Activated CD8-positive, alpha-beta memory T cell treated with anti-CD3 and anti-CD28 coated beads for 48 hours (primary cell): ENCODE data around the gene ABHD5.

Experiments used
- DNase-seq, 3 experiments: peaks; one replicate each; pipeline ENCODE4 v3.0.0-alpha.2; 2020; ENCODE audit warnings: low read depth in 2 of 3, low spot score in 2 of 3

Gene ABHD5

DNA sequence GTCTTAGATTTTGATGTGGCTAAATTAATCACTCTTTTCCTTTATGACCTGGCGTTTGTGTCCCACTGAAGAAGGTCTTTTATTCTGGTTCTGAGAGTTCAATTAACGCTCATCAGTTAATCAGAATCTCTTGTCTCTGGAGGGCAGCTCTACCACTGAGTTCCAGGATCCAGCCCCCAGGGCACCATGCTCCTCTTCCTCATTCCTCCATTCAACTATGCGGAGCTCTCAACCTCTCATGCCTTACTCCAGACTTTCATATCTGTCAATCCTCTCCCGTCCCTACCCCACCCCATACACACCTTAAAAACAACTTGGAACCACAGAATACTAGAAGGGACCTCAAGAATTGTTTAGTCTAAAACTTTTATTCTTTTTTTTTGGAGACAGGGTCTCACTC, 4.8 kb upstream of the ABHD5 start:
- no peak for DNase-seq

DNA sequence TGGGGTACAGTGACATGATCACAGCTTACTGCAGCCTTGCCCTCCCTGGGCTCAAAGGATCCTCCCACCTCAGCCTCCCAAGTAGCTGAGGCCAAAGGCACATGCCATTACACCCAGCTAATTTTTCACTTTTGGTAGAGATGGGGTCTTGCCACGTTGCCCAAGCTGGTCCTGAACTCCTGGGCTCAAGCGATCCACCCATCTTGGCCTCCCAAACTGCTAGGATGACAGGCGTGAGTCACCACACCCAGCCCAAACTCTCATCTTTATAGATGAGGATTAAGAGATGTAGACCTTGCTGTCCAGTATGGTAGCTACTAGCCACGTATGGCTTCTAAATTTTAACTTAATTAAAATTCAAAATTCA, 4.4 kb upstream of the ABHD5 start:
- no peak for DNase-seq

DNA sequence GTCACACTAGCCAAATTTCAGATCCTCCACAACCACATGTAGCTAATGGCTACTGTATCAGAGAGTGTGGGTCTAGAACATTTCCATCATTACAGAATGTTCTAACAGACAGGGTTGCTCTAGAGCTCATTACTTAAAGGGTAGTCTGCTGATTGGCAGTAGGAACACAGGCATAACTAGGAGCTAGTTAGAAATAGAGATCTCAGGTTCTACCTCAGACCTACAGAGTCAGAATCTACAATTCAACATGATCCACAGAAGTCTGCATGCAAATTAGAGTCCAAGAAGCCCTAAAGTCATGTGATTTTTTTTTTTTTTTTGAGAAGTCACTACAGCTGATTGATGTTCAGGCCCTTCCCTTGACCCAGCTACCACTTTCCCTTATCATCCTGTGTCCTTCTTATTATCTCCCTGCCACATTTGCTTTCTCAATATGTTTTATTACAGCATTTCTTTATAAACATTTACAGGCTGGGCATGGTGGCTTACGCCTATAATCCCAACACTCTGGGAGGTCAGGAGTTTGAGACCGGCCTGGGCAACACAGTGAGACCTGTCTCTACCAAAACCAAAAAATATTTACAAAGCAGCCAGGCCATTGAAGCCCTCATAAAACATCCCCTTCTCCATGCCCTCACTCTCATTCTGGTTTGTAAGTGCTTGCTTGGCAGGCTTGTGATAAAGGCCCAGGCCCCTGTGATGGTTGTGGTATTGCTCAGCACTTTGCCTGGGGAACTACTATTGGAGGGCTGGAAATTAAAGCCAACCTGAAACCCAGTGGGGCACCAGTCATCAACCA, 3.8 kb upstream of the ABHD5 start:
- no peak for DNase-seq

DNA sequence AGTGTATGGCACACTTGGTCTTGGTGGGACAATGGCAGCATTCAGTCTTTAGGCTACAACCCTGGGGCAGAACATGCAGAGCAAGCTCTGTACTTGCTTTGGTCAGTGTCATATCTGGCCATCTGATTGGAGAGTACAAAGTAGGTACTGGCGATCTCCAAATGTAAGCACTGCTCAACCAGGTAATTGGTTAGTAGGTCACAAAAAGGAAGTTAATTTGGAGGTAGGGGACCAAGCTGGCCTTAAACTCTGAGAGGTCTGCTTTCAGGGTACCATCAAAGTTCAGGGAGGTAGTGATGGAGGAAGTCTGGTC, 3.3 kb upstream of the ABHD5 start:
- no peak for DNase-seq

DNA sequence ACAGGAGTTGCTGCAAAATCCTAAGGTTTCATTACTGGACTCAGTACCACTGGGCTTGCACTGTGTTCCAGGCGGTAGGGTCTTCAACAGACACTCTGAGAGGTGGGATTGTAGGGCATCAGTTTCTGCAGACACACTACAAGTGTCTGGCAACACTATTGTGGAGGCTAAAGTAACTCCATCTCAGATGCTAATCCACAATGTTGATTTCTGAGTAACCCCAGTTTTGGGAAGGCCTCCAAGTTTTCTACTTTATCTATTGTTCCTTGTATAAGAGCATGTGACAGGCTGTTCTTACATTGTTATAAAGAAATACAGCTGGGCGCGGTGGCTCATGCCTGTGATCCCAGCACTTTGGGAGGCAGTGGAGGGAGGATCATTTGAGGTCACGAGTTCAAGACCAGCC, 2.5 kb upstream of the ABHD5 start:
- no peak for DNase-seq

DNA sequence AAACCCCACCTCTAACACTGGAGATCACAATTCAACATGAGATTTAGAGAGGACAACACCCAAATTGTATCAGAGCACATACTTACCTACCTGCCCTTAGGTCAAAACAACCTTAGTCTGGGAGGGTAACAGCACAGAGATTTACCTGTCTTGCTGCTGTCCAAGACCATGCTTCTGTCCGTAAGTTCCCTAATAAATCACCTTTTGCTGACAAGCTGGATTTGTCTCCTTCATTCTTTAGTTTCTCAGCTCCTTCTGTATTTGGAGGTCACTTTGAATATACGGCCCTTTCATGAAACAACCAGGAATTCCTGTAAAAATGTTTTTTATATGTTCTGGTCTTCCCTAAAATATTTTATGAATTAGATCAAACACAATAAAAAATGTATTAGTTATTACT, 1.6 kb upstream of the ABHD5 start:
- DNase-seq, result no peak

DNA sequence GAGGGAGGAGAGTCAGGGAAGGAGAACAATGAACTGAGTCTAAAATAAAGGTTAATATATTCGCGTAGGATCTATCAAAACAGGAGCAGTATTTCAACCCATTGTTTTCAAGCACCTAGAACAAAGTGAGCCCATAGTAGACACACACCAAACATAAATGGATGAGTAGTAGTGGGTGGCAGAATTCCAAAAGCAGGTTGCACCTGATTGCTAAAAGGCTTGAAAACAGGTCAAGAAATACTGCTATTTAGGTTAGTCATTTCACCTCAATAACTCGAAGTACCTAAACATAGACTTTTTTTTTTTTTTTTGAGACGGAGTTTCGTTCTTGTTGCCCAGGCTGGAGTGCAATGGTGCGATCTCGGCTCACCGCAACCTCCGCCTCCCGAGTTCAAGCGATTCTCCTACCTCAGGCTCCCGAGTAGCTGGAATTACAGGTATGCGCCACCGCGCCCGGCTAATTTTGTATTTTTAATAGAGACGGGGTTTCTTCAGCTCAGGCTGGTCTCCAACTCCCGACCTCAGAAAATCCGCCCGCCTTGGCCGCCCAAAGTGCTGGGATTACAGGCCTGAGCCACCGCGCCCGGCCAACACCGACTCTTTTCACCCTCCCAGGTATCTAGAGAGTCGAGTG, 855 bp upstream of the ABHD5 start:
- no peak for DNase-seq

DNA sequence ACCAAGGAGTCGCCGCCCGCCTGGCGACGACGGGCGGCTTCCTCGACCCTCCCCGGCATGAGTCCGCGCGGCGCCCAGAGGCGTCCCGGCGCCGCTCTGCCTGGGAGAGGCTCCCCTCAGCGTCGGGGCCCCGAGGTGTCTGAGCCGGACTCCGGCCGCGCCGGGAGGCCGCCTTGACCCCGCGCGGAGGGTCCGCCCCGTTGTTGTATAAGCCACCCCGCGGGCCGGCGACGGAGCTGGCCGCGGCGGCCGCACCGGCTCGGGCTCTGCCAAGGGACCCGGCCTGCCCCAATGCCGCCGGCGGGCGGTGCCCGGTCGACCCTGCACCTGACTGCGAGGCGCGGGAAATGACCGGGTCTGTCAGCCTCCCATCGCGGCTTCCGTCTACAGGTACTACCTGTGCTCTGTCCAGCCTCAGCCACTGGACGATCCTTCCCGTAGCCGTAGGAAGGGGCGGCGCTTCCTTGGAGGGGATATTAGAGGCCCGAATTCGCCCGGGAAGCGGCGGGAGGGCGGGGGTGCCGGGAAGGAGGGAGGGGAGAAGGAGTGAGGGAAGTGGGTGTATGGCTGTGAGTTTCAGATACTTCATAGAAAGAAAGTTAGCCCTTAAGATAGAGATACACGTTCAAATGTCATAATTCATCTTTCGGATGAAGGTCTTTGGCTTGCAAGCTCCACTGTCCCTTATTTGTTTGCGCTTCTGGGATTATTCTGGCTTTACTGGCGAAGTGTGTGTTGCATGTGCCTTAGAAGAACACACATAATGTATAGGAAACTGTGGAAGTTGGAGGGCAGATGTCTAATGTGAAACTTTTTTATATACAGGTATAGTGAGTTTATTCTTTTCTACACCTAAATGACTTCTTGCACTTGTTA, 620 bp downstream of the ABHD5 start:
- DNase-seq, result peak; percentile 15 to 32 (median 22)

DNA sequence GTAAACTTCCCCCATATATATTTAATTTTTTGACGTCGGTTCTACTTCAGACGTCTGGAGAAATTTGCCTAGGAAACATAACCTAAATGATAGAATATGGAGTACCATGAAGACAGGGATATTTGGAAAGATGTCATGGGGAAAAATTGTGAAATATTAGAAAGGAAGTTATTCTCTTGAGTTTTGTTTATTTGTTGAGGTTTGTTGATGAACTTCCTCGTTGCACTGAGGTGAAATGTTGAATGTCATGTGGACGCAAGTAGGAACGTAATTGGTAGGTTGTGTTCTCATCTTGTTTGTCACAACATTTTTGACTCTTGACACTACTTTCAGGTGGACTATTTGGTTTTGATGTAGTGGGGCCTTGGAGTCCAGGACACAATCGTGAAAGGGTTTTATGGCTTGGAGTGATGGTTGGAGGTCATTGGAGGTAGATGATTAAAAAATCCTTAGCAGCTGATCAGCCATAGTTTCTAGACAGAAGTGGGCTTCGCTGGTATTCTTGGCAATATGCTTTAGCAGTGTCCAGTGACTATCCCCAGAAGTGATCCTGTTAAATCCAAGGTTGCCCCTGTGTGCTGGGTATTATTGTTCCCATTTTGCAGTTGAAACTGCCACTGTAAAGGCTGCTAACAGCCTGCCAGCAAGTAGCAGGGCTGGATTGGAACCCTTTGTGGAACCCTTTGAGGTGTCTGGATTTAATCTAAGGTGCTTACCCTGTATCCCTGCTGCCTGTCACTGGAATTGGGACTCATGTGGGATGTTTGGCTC, 1.5 kb downstream of the ABHD5 start:
- no peak for DNase-seq

DNA sequence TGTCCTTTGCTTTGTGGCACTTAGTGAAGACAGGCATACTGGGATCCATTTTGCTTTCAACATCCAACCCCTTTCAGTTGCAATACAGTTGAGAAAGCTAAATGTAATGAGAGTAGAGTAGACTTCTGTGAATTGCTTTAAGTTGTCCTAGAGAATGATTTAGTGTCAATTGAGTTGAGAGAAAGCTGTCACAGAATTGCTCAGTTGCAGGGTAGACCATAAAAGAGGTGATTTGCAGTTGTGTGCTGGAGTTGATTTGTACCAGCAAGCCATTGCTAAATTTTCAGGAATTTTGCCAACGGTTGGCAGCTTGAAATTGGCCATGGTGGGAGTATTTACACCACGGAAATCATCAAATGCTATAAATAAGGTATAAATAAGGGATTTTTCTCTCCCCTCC, 2.2 kb downstream of the ABHD5 start:
- no peak for DNase-seq

DNA sequence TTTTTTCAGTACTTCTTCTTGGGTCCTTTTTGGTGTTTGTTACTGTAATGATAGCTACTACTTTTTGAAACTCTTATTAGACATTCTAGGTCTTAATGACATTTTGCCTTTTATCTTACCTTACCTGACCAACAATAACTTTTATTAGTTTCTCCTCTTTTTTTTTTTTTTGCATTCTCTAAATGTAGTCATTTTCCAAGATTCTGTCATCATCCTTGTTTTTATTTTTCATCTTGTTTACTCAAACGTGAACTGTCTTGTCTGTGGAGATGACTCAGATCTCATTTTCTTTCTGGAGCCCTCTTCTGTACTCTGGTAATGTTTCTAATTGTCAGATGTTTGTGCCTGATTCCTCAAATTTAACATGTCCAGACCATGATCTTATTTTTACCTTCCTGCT, 2.9 kb downstream of the ABHD5 start:
- DNase-seq, result no peak

DNA sequence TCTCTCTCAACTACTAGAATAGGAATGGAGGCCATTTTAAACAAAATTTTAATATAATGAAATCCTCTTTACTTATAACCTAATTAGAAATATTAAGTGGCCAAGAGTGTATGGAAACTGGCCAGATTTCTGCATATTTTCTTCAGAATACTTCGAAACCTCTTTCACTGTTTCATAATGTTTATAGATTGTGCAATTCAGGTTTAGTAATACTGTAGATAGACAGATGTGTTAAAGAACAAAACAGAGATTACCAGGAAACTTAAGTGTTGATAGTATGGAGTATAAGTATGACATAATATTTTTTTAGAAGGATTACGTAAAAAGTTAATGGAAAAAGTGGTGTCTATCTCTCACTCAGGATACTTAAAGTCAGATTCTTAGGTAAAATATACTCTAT, 4.7 kb downstream of the ABHD5 start:
- DNase-seq, result no peak

DNA sequence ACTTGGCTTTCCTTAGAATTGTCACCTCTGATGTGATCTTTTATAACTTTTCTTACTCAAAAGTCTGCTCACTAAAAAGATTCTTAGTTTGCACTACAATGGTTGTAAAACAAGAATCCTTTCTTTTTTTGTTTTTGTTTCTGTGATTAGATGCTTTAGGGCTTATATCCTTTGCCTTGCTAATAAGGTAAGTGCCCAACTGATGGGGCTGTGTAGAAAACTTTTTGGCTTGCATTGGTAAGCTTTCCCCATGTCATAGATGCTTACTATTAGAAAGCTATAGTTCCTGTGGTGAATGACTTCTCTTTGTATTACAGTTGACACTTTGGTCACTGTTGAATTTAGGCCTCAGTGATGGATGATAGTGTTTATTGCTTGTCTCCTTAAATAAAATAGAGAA, 5.1 kb downstream of the ABHD5 start:
- DNase-seq, result no peak

DNA sequence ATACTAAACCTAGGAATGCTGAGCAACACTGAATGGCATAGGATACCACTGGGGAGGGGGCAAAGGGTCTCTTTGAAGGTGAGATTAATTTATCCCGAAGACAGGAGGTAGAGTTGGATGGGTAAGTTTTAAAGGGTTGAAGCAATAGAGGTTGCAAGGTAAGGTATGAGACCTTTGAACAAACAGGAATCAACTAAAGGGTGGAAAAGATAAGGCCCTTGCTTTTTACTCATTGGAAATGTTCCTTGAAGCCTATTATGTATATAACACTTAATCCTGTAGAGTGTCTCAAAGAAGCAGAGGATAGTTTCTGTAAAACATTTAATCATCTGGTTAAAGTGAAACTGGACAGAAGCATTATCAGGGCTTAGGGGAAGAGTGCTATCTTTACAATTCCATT, 5.7 kb downstream of the ABHD5 start:
- no peak for DNase-seq

DNA sequence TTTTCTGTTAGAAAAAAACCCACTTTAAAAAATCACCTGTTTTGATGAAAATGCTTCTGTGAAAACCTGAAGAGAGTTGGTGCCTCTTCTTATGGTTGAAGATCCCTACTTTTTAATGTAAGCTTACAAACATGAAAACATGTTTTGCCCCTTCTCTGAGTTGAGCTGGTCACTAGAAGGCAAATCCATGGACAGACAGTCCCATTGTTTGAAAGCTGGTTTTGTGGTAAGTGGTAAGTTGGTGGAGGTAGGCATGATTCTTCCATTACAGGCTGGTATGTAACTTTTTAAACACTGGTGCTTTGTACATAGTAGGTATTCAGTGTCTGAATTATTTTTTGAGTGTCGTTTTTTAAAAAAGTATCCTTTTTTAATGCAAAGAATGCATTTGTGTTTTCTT, 6.1 kb downstream of the ABHD5 start:
- no peak for DNase-seq

DNA sequence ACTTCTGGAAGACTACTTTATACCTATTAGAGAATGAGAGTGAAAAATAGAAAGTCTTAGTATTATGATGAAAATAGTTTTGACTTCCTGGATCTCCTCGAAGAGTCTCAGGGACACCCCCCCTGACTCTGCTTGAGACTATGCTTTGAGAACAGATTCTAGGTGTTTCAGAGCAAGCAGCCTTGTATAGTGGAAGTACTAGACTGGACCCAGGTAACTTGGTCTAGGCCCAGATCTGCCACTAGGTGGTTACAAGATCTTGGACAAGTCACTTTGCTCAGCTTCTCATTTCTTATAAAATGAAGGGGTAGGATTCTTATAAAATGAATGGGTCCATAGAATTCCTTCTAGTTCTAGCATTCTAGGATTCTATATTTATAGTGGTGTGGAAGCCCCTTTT, 9.1 kb downstream of the ABHD5 start:
- no peak for DNase-seq

DNA sequence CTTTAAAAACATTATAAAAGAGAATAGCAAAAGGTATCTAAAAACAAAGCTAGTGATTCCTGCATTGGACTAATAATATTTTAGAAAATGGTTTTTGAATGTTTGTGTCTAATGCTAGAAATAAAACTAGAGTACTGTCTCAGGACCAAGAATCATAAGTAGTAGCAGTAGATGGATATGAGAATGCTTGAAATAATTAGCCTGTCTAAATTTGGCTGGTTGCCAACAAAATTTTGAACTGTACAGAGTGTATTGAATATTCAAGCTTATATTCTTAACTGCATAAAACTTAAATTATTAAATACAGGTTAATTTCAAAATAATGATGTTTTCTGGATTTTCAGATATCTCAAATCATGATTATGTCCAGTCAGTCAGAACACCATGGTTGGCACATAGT, 14.0 kb downstream of the ABHD5 start:
- DNase-seq, result no peak

DNA sequence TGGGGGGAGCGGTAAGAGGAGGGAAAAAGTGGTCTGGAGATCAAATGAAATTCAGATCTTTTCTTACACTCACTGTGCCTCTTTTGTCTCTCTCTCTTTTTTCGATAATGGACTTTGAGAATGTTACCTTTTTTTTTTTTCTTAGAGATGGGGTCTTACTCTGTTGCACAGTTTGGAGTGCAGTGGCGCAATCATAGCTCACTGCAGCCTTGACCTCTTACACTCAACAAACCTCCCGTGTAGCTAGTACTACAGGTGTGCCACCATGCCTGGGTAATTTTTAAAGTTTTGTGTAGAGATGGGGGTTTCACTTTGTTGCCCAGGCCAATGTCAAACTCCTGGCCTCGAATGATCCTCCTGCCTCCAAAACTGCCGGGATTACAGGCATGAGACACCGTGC, 15.6 kb downstream of the ABHD5 start:
- DNase-seq, result no peak

DNA sequence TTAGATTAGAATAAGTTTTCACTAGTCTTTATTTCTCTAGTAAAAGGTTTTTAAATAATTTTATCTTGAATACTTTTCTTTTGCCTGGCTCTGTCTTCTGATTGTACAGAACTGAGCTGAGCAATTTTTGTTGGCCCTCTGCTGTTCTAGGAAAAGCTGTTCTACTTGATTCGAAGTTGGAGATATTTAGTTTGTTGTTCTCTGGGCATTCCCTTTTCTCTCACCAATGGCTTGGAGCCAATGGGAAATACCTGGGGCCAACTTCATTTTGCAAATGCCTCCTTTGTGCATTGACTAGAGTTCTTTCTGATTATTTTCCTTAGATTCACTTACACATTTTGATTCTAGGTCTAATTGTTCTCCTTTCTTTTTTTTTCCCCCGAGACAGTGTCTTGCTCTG, 16.5 kb downstream of the ABHD5 start:
- DNase-seq, result no peak

DNA sequence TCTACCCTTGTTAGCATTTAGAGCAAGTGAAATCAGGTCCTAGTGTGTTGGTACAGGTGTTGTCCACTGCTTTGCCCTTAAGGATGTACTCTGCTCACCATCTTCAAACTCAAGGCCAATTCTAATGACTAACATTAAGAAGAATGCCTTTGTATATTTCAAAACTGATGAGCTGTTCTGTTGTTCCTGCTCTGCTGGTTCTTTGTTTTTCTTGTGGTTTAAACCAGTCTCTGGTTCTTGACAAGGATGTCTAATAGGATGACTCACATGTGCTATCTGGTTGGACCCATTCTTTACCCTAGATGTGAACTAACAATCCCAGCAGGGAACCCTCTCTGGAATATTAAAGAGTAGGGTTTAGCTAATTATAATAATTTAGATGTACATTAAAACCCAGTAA, 17.3 kb downstream of the ABHD5 start:
- no peak for DNase-seq

DNA sequence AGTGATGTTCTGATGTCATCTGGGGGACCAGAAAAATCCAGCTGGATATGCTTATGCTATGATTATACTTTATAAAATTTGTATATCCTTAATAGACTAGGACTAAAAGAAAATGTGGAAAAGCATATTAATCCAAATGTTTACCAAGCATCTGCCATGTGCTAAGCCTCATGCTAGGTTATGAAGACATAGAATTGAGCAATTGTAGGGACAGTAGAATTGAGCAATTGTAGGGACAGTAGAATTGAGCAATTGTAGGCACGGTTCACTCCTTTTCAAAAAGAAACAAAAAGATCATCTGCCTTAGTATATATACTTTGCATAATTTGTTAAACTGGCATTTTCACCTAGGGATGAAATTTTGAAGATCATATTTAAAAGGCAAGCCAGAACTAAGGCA, 18.3 kb downstream of the ABHD5 start:
- DNase-seq, result no peak

DNA sequence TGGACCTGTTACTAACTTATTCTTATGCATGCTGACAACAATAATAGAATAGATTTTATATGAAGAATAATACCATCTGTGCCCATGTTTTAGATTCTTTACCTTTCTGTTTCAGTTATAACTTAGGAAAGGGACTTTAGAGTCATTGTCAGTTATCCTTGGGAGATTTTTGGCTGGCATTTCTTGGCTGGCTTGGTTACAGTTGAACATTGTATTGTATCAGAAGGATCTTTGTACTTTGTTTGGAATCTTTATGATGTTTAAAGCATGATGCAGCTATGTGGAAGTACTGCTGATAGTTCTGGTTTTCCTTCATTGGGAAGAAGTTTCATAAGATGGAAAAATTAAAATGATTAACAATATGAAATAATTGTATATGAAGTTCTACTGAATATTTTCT, 19.9 kb downstream of the ABHD5 start:
- DNase-seq, result no peak
